ENCODE results near the gene HACD2. TPM values are rescaled to one million over a fixed set of nuclear protein-coding genes. Genes with fewer than 3 reads are reported as not detected.

Gene HACD2
- total RNA-seq, 4 donors from 2014 or later, result 11.9 to 70.5 (median 48.2) TPM

DNA sequence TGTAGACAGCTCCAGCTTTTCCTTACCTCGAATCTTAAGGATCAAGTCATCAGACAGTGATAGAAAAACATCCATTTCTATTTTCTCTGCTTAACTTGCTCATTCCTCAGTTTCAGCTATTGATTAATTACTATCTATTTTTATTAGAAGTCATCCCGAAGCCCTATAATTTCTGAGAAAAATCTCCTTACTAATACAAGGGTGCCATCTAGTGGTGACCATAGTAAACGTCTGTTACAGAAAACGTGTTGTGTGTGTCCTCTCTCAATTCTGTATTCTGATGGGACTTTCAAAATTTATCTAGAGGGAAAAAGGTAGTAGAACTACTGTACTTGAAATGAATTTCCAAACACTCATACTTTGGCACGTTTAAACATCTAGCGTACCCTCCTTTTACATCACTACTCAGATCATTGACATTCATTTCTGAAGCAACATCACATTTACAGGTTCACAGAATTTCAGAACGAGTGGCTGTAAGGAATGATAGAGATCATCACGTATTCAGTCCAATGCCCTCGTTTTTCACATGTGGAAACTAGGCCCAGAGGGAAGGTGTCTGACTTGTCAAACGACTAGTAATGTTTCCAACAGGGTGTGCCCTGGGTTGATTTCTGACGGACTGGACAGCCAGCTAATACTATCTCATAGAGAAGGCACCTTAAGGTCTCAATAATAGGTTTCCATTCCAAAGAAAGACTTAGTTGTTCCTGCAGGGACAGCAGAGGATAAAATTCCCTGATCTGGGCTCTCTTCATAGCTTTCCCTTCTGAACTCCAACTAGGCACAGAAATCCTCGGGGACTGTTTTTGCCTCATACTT, 25.6 kb downstream of the HACD2 start:
- WGBS, 2 donors (ENCODE audit: low coverage in 1 of 2), result 40 to 46% methylated on average over 5 to 12 of the region's 12 CpGs

DNA sequence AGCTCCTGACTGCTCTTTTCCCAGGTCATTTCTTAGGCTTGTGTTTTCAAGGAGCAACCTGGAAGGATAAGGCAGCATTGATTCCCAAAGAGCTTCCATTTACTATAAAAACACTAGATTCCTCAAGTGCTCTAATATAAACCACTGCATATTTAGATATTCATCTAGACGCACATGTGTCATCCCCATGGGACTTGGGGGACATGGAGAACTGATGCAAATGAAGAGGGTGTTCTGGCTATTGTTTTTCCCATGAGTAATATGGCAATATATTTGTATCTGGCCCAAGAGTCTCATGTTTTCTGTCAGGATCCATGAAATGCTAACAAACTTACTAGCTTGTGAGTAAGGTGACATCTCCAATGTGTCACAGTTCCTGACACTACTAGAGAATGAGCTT, 31.3 kb downstream of the HACD2 start:
- TF ChIP-seq POLR2A (IDR thresholded peaks at IDR 0.05), result no peak
- TF ChIP-seq EP300 (IDR thresholded peaks at IDR 0.05; ENCODE audit: low read depth), result no peak
- TF ChIP-seq, protein P1, sequence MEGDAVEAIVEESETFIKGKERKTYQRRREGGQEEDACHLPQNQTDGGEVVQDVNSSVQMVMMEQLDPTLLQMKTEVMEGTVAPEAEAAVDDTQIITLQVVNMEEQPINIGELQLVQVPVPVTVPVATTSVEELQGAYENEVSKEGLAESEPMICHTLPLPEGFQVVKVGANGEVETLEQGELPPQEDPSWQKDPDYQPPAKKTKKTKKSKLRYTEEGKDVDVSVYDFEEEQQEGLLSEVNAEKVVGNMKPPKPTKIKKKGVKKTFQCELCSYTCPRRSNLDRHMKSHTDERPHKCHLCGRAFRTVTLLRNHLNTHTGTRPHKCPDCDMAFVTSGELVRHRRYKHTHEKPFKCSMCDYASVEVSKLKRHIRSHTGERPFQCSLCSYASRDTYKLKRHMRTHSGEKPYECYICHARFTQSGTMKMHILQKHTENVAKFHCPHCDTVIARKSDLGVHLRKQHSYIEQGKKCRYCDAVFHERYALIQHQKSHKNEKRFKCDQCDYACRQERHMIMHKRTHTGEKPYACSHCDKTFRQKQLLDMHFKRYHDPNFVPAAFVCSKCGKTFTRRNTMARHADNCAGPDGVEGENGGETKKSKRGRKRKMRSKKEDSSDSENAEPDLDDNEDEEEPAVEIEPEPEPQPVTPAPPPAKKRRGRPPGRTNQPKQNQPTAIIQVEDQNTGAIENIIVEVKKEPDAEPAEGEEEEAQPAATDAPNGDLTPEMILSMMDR (IDR thresholded peaks at IDR 0.05), result no peak
- TF ChIP-seq POLR2AphosphoS5 (IDR thresholded peaks at IDR 0.05), result no peak
- H3K36me3 ChIP-seq, result peaks cover 0 to 12% (median 5%) of the 10 kb centered on the region in 4 donors
- H3K4me1 ChIP-seq, result no peaks in the 10 kb centered on the region
- in situ Hi-C loops (cut with MboI; ENCODE audit: low pct_ligation_motif_present in 1 of 4, low pct_unique_long_range_greater_than_20kb in 1 of 4, low sequenced_read_pairs in 3 of 4) (loop anchor here in 2 of 4 donors (10.0 kb wide), 1 partner anchor 229 kb away; no protein-coding TSS in a partner anchor), intact Hi-C loops (cut with DNase I; ENCODE audit: low total_unique reads) (no loop called here)
- no peak overlapping the region for H3K4me3 ChIP-seq
- DNase-seq, result no peak
- WGBS, 2 donors (ENCODE audit: low coverage in 1 of 2), result 82 to 100% methylated on average over 1 of the region's 1 CpG
- peaks cover 0 to 12% of the 10 kb centered on the region in 2 donors for H3K9me3 ChIP-seq
- no peaks in the 10 kb centered on the region for H3K27me3 ChIP-seq
- H3K27ac ChIP-seq, result no peak overlapping the region

More for the DNA sequence above, 25.6 kb downstream of the HACD2 start:
- peaks cover 0 to 3% (median 0%) of the 10 kb centered on the region in 4 donors for H3K4me1 ChIP-seq
- no peak overlapping the region for H3K27ac ChIP-seq
- no peaks in the 10 kb centered on the region for H3K27me3 ChIP-seq
- peaks cover 0 to 4% (median 2%) of the 10 kb centered on the region in 4 donors for H3K36me3 ChIP-seq
- intact Hi-C loops (cut with DNase I; ENCODE audit: low total_unique reads) (loop anchor here (5.0 kb wide), 1 partner anchor 232 kb away; no protein-coding TSS in a partner anchor), in situ Hi-C loops (cut with MboI; ENCODE audit: low pct_ligation_motif_present in 1 of 4, low pct_unique_long_range_greater_than_20kb in 1 of 4, low sequenced_read_pairs in 3 of 4) (loop anchor here in 2 of 4 donors (10.0 kb wide), 1 partner anchor 234 kb away; no protein-coding TSS in a partner anchor)
- H3K9me3 ChIP-seq, result peaks cover 0 to 6% of the 10 kb centered on the region in 2 donors
- DNase-seq, result no peak
- no peak overlapping the region for H3K4me3 ChIP-seq
- TF ChIP-seq POLR2A (IDR thresholded peaks at IDR 0.05) (no peak), POLR2AphosphoS5 (IDR thresholded peaks at IDR 0.05) (no peak), EP300 (IDR thresholded peaks at IDR 0.05; ENCODE audit: low read depth) (no peak)
- TF ChIP-seq, protein P1 (IDR thresholded peaks at IDR 0.05), result peak; percentile 57 to 85 (median 74)

DNA sequence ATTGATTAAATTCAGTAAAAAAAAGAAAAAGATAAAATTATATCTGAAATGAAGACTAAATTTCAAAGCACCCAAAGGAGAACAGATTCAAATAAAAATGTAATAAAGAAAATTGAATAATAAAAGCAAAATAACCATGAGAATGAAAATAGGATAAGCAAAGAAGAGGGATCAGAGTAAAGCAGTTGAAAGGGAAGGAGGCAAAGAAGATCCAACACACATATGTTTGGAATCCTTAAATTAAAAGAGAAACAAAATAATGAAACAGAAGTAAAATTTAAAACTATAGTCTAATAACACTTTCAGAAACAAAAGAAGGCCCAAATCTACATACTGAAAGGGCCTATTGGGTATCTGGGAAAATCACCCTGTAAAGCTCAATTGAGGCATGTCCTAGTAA, 32.1 kb downstream of the HACD2 start:
- H3K4me3 ChIP-seq, result no peak overlapping the region
- peaks cover 0 to 2% (median 0%) of the 10 kb centered on the region in 4 donors for H3K4me1 ChIP-seq
- TF ChIP-seq POLR2AphosphoS5 (IDR thresholded peaks at IDR 0.05) (no peak), POLR2A (IDR thresholded peaks at IDR 0.05) (no peak), EP300 (IDR thresholded peaks at IDR 0.05; ENCODE audit: low read depth) (no peak)
- TF ChIP-seq, protein P1 (IDR thresholded peaks at IDR 0.05), result no peak
- in situ Hi-C loops (cut with MboI; ENCODE audit: low pct_ligation_motif_present in 1 of 4, low pct_unique_long_range_greater_than_20kb in 1 of 4, low sequenced_read_pairs in 3 of 4), result loop anchor here in 2 of 4 donors (10.0 kb wide), 1 partner anchor 228 kb away; no protein-coding TSS in a partner anchor
- no peak overlapping the region for H3K27ac ChIP-seq
- no peak for DNase-seq
- H3K27me3 ChIP-seq, result no peaks in the 10 kb centered on the region
- H3K9me3 ChIP-seq, result peaks cover 0 to 12% of the 10 kb centered on the region in 2 donors
- intact Hi-C loops (cut with DNase I; ENCODE audit: low total_unique reads), result no loop called here
- H3K36me3 ChIP-seq, result peaks cover 0 to 12% (median 5%) of the 10 kb centered on the region in 4 donors

DNA sequence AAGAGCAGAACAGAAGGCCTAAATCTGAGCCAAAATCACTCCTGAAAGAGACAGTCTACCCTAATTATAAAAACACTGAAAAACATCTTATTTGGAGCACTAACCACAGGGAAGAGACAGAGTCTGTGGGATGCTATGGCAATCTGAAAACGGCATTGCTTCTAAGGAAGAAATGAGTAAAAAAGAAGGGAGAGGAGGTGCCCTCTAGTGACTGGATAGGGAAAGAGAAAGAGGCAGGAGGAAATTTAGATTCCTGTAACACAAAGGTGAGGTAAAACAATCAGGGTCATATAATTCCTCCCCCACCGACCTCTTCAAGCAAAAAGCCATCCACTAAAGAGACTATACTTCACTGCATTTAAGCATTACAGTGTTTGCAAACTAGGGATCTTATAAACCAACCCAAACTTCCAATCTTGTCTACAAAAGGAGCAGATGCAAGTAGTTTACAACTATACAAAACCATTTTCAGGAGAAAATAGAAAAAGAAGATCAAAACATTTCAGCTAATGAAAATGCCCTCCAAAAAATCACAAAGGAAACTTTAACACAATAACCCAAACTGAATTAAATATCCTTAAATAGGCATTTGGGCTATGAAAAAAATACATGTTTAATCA, 32.6 kb downstream of the HACD2 start:
- H3K27ac ChIP-seq, result no peak overlapping the region
- TF ChIP-seq POLR2A (IDR thresholded peaks at IDR 0.05), result no peak
- TF ChIP-seq, protein P1 (IDR thresholded peaks at IDR 0.05), result peak; percentile 30 to 44 (median 39)
- no peak for TF ChIP-seq EP300 (IDR thresholded peaks at IDR 0.05; ENCODE audit: low read depth)
- H3K4me1 ChIP-seq, result peaks cover 0 to 7% (median 0%) of the 10 kb centered on the region in 4 donors
- peaks cover 0 to 12% (median 5%) of the 10 kb centered on the region in 4 donors for H3K36me3 ChIP-seq
- DNase-seq, result no peak
- H3K9me3 ChIP-seq, result peaks cover 0 to 12% of the 10 kb centered on the region in 2 donors
- H3K27me3 ChIP-seq, result no peaks in the 10 kb centered on the region
- in situ Hi-C loops (cut with MboI; ENCODE audit: low pct_ligation_motif_present in 1 of 4, low pct_unique_long_range_greater_than_20kb in 1 of 4, low sequenced_read_pairs in 3 of 4), result loop anchor here in 2 of 4 donors (10.0 kb wide), 1 partner anchor 227 kb away; no protein-coding TSS in a partner anchor
- H3K4me3 ChIP-seq, result no peak overlapping the region
- 13 to 26% methylated on average over 2 of the region's 2 CpGs for WGBS, 2 donors (ENCODE audit: low coverage in 1 of 2)
- intact Hi-C loops (cut with DNase I; ENCODE audit: low total_unique reads), result no loop called here
